Measurements from ENCODE around the gene SRSF10. TPM values are rescaled to one million over a fixed set of nuclear protein-coding genes. Genes with fewer than 3 reads are reported as not detected.

SRSF10 gene
- total RNA-seq, 2 donors from 2014 or later, result 94.3 to 94.9 TPM

DNA sequence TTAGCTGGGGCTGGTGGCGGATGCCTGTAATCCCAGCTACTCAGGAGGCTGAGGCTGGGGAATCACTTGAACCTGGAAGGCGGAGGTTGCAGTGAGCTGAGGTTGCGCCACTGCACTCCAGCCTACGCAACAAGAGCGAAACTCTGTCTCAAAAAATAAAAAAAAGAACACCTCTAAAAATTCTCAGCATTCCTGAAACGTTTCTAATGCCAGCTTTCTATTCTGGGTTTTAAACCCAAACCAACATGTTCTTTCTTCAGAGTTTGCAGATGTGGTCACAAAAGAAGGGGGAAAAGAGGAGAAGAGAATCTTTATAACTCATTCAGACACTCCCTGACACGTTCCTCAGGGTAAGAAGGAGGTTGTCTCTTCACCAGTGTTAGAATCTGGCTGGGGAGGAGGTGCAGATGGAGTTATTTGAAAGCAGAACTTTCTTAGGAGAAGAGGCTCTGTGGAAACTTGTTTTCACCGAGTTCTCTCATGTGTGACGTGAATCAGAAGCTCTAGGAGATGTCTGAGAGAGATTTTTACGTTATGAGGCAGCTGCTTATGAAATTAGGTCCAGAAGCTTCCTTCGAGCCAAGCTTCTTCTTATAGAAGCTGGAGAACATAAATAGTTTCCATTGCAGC lies 49.2 kb downstream of the SRSF10 start:
- Histone ChIP-seq H3K36me3 (no peaks in the 10 kb centered on the region), H3K4me3 (no peak overlapping the region)
- no peak for DNase-seq (ENCODE audit: low spot score)

DNA sequence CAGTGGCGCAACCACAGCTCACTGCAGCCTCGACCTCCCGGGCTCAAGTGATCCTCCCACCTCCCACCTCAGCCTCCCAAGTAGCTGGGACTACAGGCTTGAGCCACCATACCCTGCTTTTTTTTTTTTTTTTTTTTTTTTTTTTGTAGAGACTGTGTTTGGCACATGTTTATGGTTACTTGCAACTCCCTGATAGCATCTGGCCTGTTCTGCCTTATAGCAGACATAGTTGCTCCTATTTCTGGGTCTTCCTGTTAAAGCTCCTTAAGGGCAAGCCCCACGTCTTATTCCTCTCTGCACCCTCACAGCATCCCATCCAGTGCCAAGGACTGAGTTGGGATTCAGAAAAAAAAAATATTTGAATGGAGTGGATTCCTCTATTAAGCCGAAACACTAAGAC lies 49.9 kb downstream of the SRSF10 start:
- intact Hi-C loops (cut with DNase I), result no loop called here
- H3K27ac ChIP-seq, result no peak overlapping the region

More for the DNA sequence above, 49.2 kb downstream of the SRSF10 start:
- intact Hi-C loops (cut with DNase I), result no loop called here
- WGBS, result 25% methylated on average over 11 of the region's 11 CpGs
- H3K9me3 ChIP-seq, result no peaks in the 10 kb centered on the region
- TF ChIP-seq POLR2AphosphoS5 (IDR thresholded peaks at IDR 0.05) (no peak), POLR2A (IDR thresholded peaks at IDR 0.05) (no peak)
- TF ChIP-seq, protein P1, sequence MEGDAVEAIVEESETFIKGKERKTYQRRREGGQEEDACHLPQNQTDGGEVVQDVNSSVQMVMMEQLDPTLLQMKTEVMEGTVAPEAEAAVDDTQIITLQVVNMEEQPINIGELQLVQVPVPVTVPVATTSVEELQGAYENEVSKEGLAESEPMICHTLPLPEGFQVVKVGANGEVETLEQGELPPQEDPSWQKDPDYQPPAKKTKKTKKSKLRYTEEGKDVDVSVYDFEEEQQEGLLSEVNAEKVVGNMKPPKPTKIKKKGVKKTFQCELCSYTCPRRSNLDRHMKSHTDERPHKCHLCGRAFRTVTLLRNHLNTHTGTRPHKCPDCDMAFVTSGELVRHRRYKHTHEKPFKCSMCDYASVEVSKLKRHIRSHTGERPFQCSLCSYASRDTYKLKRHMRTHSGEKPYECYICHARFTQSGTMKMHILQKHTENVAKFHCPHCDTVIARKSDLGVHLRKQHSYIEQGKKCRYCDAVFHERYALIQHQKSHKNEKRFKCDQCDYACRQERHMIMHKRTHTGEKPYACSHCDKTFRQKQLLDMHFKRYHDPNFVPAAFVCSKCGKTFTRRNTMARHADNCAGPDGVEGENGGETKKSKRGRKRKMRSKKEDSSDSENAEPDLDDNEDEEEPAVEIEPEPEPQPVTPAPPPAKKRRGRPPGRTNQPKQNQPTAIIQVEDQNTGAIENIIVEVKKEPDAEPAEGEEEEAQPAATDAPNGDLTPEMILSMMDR (IDR thresholded peaks at IDR 0.05), result no peak
- H3K4me1 ChIP-seq (replicated peaks), result no peaks in the 10 kb centered on the region
- H3K27me3 ChIP-seq (replicated peaks; ENCODE audit: insufficient read depth), result no peaks in the 10 kb centered on the region
- no peak overlapping the region for H3K27ac ChIP-seq

DNA sequence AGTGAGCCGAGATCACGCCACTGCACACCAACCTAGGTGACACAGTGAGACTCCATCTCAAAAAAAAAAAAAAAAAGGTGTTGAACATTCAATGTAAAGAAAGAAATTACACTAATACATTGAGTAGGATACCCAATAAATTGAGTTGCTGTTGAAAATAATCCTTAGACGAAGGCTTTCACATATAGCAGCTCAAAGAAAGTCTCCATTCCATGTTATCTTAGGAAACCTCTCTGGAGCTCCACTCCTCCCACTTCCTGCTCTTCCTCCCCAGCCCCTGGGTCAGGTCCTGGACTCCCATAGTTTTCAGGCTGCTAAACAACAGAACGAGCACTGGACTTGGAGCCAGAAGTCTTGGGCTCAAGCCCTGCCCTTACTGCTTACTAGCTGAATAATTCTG lies 51.3 kb downstream of the SRSF10 start:
- Histone ChIP-seq H3K27ac (no peak overlapping the region), H3K27me3 (replicated peaks; ENCODE audit: insufficient read depth) (no peaks in the 10 kb centered on the region), H3K4me1 (replicated peaks) (no peaks in the 10 kb centered on the region), H3K4me3 (no peak overlapping the region), H3K9me3 (no peaks in the 10 kb centered on the region), H3K36me3 (no peaks in the 10 kb centered on the region)
- DNase-seq (ENCODE audit: low spot score), result no peak
- TF ChIP-seq POLR2A (IDR thresholded peaks at IDR 0.05) (no peak), POLR2AphosphoS5 (IDR thresholded peaks at IDR 0.05) (no peak)
- TF ChIP-seq, protein P1 (IDR thresholded peaks at IDR 0.05), result no peak
- intact Hi-C loops (cut with DNase I), result no loop called here
- WGBS, result 84% methylated on average over 4 of the region's 4 CpGs

More for the DNA sequence above, 49.9 kb downstream of the SRSF10 start:
- no peak for TF ChIP-seq POLR2AphosphoS5 (IDR thresholded peaks at IDR 0.05)
- TF ChIP-seq, protein P1 (IDR thresholded peaks at IDR 0.05), result no peak
- TF ChIP-seq POLR2A (IDR thresholded peaks at IDR 0.05), result no peak
- Histone ChIP-seq H3K4me1 (replicated peaks) (no peaks in the 10 kb centered on the region), H3K36me3 (no peaks in the 10 kb centered on the region), H3K4me3 (no peak overlapping the region), H3K27me3 (replicated peaks; ENCODE audit: insufficient read depth) (no peaks in the 10 kb centered on the region), H3K9me3 (no peaks in the 10 kb centered on the region)
- 78% methylated on average over 5 of the region's 5 CpGs for WGBS
- no peak for DNase-seq (ENCODE audit: low spot score)

DNA sequence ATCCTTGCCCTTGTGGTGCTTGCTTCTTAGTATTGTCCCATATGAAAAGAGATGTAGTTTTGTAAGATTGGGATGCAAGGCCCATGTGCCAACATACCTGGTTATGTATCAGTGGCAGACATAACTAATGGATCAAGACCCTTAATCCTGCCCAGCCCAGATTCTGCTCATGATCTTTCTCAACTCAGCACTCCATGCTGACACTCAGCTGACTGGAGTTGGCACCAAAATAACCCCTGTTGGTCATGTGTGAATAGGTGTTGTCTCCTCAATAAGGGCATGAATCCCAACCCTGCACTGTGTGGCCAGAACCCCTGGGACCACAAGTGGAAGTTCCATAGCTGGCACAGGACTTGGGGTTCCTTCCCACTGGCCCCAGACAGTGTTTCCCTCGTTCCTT lies 53.0 kb downstream of the SRSF10 start:
- TF ChIP-seq POLR2AphosphoS5 (IDR thresholded peaks at IDR 0.05), result no peak
- TF ChIP-seq POLR2A (IDR thresholded peaks at IDR 0.05), result no peak
- 86% methylated on average over 1 of the region's 1 CpG for whole genome bisulfite sequencing
- Histone ChIP-seq H3K36me3 (no peaks in the 10 kb centered on the region), H3K27me3 (replicated peaks; ENCODE audit: insufficient read depth) (no peaks in the 10 kb centered on the region), H3K27ac (no peak overlapping the region), H3K4me3 (no peak overlapping the region), H3K9me3 (no peaks in the 10 kb centered on the region), H3K4me1 (replicated peaks) (no peaks in the 10 kb centered on the region)
- DNase-seq (ENCODE audit: low spot score), result no peak
- intact Hi-C loops (cut with DNase I), result no loop called here

DNA sequence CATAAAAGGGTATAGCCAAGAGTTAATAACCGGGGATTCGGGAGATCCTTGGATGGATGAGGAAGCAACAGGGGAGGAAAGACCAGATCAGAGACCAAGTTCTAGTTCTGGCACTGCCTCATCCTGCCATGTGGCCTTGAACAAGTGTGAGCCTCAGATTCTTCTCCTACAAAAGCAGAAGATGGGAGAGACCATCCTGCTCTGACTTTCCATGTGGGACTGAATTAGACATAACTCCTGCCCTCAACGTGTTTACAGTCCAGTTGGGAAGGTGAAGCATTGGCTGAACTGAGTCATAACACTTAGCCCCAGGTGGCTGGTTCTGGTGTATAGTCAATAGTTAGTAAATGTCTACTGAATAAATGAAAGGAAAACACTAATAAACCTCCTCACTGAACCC lies 54.8 kb downstream of the SRSF10 start:
- H3K27ac ChIP-seq, result no peak overlapping the region

More for the DNA sequence above, 54.8 kb downstream of the SRSF10 start:
- WGBS, result 78% methylated on average over 3 of the region's 3 CpGs
- Histone ChIP-seq H3K4me1 (replicated peaks) (no peaks in the 10 kb centered on the region), H3K36me3 (no peaks in the 10 kb centered on the region), H3K27me3 (replicated peaks; ENCODE audit: insufficient read depth) (no peaks in the 10 kb centered on the region), H3K4me3 (no peak overlapping the region), H3K9me3 (no peaks in the 10 kb centered on the region)
- TF ChIP-seq, protein P1 (IDR thresholded peaks at IDR 0.05), result no peak
- TF ChIP-seq POLR2AphosphoS5 (IDR thresholded peaks at IDR 0.05), result no peak
- TF ChIP-seq POLR2A (IDR thresholded peaks at IDR 0.05), result no peak
- intact Hi-C loops (cut with DNase I), result no loop called here
- no peak for DNase-seq (ENCODE audit: low spot score)
